Uterus (tissue), 4 donors: ENCODE measurements around the gene CNDP2. TPM values are rescaled to one million over a fixed set of nuclear protein-coding genes. Genes with fewer than 3 reads are reported as not detected.

Experiments
- DNase-seq, 2 donors: peaks; one replicate each; pipeline ENCODE4 v3.0.0-alpha.2; 2019 to 2020
- H3K27ac ChIP-seq, 2 donors: fragments of 200-600 bp; sonication (generic); 1 replicate in 1 of 2; 2 replicates in 1 of 2; pipeline ENCODE4 v1.5.1; 2016 to 2018
- H3K27me3 ChIP-seq, 2 donors: fragments of 200-600 bp; sonication (generic); one replicate each; pipeline ENCODE4 v1.5.1; 2018 to 2019; ENCODE audit warnings: control low read depth in 1 of 2
- H3K36me3 ChIP-seq, 2 donors: fragments of 200-600 bp; sonication (generic); one replicate each; pipeline ENCODE4 v1.5.1; 2019; ENCODE audit warnings: control low read depth in 1 of 2
- H3K4me1 ChIP-seq, 2 donors: fragments of 200-600 bp; sonication (generic); one replicate each; pipeline ENCODE4 v1.5.1; 2018 to 2019; ENCODE audit warnings: control low read depth in 1 of 2
- H3K4me3 ChIP-seq, 2 donors: fragments of 200-600 bp; sonication (generic); 1 replicate in 1 of 2; 2 replicates in 1 of 2; pipeline ENCODE4 v1.5.1; 2018 to 2019; ENCODE audit warnings: mild to moderate bottlenecking in 1 of 2
- H3K9me3 ChIP-seq, 2 donors: fragments of 200-600 bp; sonication (generic); one replicate each; pipeline ENCODE4 v1.5.1; 2019; ENCODE audit warnings: control low read depth in 1 of 2
- POLR2A ChIP-seq, 2 donors: fragments of 450-650 bp; IDR thresholded peaks; one replicate each; pipeline ENCODE4 v1.6.1; 2016; ENCODE audit warnings: antibody characterized with exemption in 2 of 2, mild to moderate bottlenecking in 1 of 2, moderate library complexity in 1 of 2
- intact Hi-C: fragments of 100-400 bp; cut with DNase I; formaldehyde crosslinking; loops from one replicate; pipeline ENCODE4 v1.15.1; 2023; ENCODE audit warnings: low total_unique reads
- total RNA-seq, 4 donors: library from RNA; depleted of rRNA in 3 of 4; stranded (reverse); fragments of >200 nt in 3 of 4; gene quantifications; one replicate each; pipeline versions ENCODE4 v1.1.0 to v1.2.4, GENCODE V29; 2014 to 2023
- TF ChIP-seq, protein P1 (sequence below), 4 experiments: fragments of 200-600 bp in 2 of 4; fragments of 450-650 bp in 2 of 4; sonication (generic) in 2 of 4; IDR thresholded peaks; one replicate each; pipeline ENCODE4 v1.5.1; 2016 to 2019; ENCODE audit warnings: antibody characterized with exemption in 4 of 4, mild to moderate bottlenecking in 2 of 4, moderate library complexity in 1 of 4
- donor health status: DM: yes; HTN: yes; CAD: no.

Gene CNDP2
- total RNA-seq, 4 donors from 2014 or later: 56.2 to 149 (median 110) TPM

DNA sequence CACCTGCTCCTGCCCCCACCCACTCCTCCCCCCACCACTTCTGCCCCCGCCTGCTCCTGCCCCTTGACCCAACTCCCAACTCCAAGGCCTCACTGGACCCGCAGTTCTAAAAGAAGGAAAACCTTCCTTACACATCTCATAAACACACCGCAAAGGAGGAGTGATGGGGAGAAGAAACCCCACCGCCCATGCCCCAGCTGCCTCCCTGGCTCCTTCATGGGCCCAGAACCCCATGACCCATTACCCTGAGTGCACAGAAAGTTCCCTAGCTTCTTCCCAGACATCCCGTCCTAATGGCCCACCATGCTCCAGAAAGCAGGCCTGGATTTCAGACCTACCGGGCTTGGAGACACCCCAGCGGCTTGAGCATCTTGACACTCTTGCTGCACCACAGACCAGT lies 17.8 kb upstream of the CNDP2 start:
- DNase-seq: no peak
- Histone ChIP-seq H3K9me3 (no peaks in the 10 kb centered on the region), H3K4me3 (no peak overlapping the region), H3K27ac (no peak overlapping the region), H3K27me3 (no peaks in the 10 kb centered on the region), H3K36me3 (no peaks in the 10 kb centered on the region), H3K4me1 (no peaks in the 10 kb centered on the region)
- intact Hi-C loops: no loop called here
- no peak for TF ChIP-seq POLR2A (IDR thresholded peaks at IDR 0.05)
- TF ChIP-seq, protein P1, sequence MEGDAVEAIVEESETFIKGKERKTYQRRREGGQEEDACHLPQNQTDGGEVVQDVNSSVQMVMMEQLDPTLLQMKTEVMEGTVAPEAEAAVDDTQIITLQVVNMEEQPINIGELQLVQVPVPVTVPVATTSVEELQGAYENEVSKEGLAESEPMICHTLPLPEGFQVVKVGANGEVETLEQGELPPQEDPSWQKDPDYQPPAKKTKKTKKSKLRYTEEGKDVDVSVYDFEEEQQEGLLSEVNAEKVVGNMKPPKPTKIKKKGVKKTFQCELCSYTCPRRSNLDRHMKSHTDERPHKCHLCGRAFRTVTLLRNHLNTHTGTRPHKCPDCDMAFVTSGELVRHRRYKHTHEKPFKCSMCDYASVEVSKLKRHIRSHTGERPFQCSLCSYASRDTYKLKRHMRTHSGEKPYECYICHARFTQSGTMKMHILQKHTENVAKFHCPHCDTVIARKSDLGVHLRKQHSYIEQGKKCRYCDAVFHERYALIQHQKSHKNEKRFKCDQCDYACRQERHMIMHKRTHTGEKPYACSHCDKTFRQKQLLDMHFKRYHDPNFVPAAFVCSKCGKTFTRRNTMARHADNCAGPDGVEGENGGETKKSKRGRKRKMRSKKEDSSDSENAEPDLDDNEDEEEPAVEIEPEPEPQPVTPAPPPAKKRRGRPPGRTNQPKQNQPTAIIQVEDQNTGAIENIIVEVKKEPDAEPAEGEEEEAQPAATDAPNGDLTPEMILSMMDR (IDR thresholded peaks at IDR 0.05): no peak

DNA sequence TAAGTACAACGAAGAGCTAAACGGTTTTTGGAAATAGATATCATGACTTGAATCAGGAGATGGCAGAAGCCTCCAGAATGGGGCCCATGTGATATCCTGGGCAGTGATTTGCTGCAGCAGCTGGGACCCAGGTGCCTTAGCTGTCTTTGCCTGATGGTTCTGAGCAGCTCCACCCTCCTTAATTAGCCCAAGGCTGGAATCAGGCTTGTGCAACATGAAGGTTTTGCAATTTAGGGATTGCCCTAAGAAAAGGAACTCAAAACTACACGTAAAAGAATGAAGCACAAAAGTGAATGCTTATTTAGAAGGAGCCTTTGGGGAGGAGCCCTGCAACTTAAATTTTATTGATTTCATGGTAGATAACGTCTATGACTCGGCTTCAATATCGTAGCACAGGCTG lies 17.3 kb upstream of the CNDP2 start:
- DNase-seq: no peak
- intact Hi-C loops: no loop called here
- Histone ChIP-seq H3K9me3 (no peaks in the 10 kb centered on the region), H3K4me1 (no peaks in the 10 kb centered on the region), H3K4me3 (no peak overlapping the region), H3K36me3 (no peaks in the 10 kb centered on the region), H3K27me3 (no peaks in the 10 kb centered on the region), H3K27ac (no peak overlapping the region)
- TF ChIP-seq POLR2A (IDR thresholded peaks at IDR 0.05): no peak
- TF ChIP-seq, protein P1 (IDR thresholded peaks at IDR 0.05): no peak

DNA sequence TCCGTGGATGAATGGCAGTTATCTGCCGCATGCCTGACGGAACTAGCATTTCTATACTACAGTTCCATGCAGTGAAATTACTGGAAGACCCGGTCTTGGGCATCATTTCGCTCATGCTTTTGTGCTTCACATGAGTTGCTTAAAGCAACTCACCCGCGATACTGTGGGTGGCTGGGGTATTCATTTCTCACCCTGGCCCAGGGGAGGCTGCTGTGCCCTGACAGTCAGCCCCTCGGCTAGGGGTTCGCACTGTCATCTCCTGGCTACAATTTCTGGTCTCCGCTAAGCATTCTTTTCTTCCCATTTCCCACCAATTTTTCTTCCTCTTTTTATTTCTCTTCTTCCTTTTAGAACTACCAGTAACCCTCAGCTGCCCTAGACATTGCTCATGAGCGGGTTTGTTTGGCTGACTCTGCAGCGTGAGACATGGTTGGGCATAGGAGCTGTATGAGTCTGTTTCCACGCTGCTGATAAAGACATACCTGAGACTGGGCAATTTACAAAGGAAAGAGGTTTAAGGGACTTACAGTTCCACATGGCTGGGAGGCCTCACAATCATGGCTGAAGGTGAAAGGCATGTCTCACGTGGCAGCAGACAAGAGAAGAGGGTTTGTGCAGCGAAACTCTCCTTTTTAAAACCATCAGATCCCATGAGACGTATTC lies 16.5 kb upstream of the CNDP2 start:
- no peaks in the 10 kb centered on the region for H3K4me1 ChIP-seq
- H3K9me3 ChIP-seq: no peaks in the 10 kb centered on the region
- DNase-seq: no peak
- H3K27ac ChIP-seq: no peak overlapping the region
- intact Hi-C loops: loop anchor here (10.0 kb wide), 1 partner anchor 125 kb away; no protein-coding TSS in a partner anchor
- H3K4me3 ChIP-seq: no peak overlapping the region
- no peaks in the 10 kb centered on the region for H3K36me3 ChIP-seq
- TF ChIP-seq, protein P1 (IDR thresholded peaks at IDR 0.05): no peak
- TF ChIP-seq POLR2A (IDR thresholded peaks at IDR 0.05): no peak
- H3K27me3 ChIP-seq: no peaks in the 10 kb centered on the region

DNA sequence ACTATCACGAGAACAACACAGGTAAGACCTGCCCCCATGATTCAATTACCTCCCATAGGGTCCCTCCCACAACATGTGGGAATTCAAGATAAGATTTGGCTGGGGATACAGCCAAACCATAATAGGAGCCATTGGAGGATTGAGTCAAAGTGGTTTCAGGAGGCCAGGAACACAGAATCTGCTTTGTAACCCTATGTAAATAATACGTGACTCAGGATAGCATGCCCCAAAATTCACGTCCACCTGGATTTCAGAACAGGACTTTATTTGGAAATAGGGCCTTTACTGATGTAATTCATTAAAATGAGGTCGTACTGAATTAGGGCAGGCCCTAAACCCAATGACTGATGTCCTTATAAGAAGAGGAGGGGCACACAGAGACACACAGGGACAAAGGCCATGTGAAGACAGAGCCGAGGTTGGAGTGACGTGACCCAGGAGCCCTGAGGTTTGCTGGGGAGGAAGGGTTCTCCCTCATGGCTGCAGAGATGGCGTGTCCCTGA lies 16.0 kb upstream of the CNDP2 start:
- intact Hi-C loops: loop anchor here (10.0 kb wide), 1 partner anchor 125 kb away; no protein-coding TSS in a partner anchor
- Histone ChIP-seq H3K36me3 (no peaks in the 10 kb centered on the region), H3K4me1 (no peaks in the 10 kb centered on the region)

DNA sequence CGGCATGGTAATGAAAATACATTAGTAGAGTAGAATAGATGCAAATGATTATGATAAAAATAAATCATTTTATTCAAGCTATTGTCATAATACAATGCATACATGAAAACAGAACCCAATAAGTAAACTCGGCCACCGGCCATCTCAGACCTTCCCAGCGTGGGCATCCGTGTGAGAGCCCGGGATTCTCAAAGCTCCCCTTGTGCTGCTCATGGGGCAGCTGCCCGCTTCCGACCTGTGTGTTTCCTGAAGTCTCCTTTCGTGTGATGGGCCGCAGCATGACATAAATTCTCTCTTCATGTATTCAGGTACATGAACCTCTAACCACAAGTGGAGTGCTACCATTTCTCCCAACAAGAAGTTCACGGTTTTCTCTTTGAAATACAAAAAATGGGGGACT lies 13.5 kb upstream of the CNDP2 start:
- no peaks in the 10 kb centered on the region for H3K36me3 ChIP-seq
- no peak overlapping the region for H3K4me3 ChIP-seq
- no peaks in the 10 kb centered on the region for H3K4me1 ChIP-seq
- H3K27me3 ChIP-seq: no peaks in the 10 kb centered on the region
- TF ChIP-seq, protein P1 (IDR thresholded peaks at IDR 0.05): no peak
- no peak for TF ChIP-seq POLR2A (IDR thresholded peaks at IDR 0.05)
- H3K9me3 ChIP-seq: no peaks in the 10 kb centered on the region
- DNase-seq: no peak
- H3K27ac ChIP-seq: no peak overlapping the region
- intact Hi-C loops: loop anchor here (10.0 kb wide), 1 partner anchor 128 kb away; no protein-coding TSS in a partner anchor

More for the DNA sequence above, 16.0 kb upstream of the CNDP2 start:
- no peak overlapping the region for H3K27ac ChIP-seq
- no peaks in the 10 kb centered on the region for H3K9me3 ChIP-seq
- TF ChIP-seq, protein P1 (IDR thresholded peaks at IDR 0.05): no peak
- no peak for TF ChIP-seq POLR2A (IDR thresholded peaks at IDR 0.05)
- no peak overlapping the region for H3K4me3 ChIP-seq
- no peak for DNase-seq
- no peaks in the 10 kb centered on the region for H3K27me3 ChIP-seq
